GM23338 (cell line): ENCODE measurements around the gene RORB. TPM values are rescaled to one million over a fixed set of nuclear protein-coding genes. Genes with fewer than 3 reads are reported as not detected.

ENCODE experiments used
- ATAC-seq: fragments of 200-7000 bp; cut with Tn5 transposase; 3 replicates; pipeline ENCODE4 v1.9.1; 2020
- DNase-seq: peaks from one replicate; pipeline ENCODE4 v3.0.0-alpha.2; 2015; ENCODE audit warnings: low spot score
- H2AFZ ChIP-seq: fragments of 200-600 bp; sonication (generic); 2 replicates; pipeline ENCODE4 v1.8.0; 2016; ENCODE audit warnings: antibody characterized with exemption, mild to moderate bottlenecking, moderate library complexity
- H3F3A ChIP-seq: fragments of 200-600 bp; sonication (generic); replicated peaks from 2 replicates; pipeline ENCODE4 v1.8.0; 2017; ENCODE audit warnings: antibody characterized with exemption, mixed run types, low read depth
- H3K27ac ChIP-seq: fragments of 200-600 bp; sonication (generic); 2 replicates; pipeline ENCODE4 v1.6.1; 2016; ENCODE audit warnings: low read depth
- H3K27me3 ChIP-seq: fragments of 200-600 bp; sonication (generic); 2 replicates; pipeline ENCODE4 v1.8.0; 2016; ENCODE audit warnings: mild to moderate bottlenecking, mixed run types, moderate library complexity; ENCODE audit not compliant: insufficient read depth
- H3K36me3 ChIP-seq: fragments of 200-600 bp; sonication (generic); 2 replicates; pipeline ENCODE4 v1.8.0; 2016; ENCODE audit warnings: mild to moderate bottlenecking; ENCODE audit not compliant: insufficient read depth
- H3K4me1 ChIP-seq: fragments of 200-600 bp; sonication (generic); 2 replicates; pipeline ENCODE4 v1.8.0; 2016; ENCODE audit warnings: mild to moderate bottlenecking, moderate library complexity; ENCODE audit not compliant: insufficient read depth
- H3K4me2 ChIP-seq: fragments of 200-600 bp; sonication (generic); 2 replicates; pipeline ENCODE4 v1.7.1; 2017; ENCODE audit warnings: mixed run types
- H3K4me3 ChIP-seq: fragments of 200-600 bp; sonication (generic); 2 replicates; pipeline ENCODE4 v1.6.1; 2016; ENCODE audit warnings: mixed run types
- H3K79me2 ChIP-seq: fragments of 200-600 bp; sonication (generic); replicated peaks from 2 replicates; pipeline ENCODE4 v1.8.0; 2017; ENCODE audit warnings: mild to moderate bottlenecking; ENCODE audit not compliant: insufficient read depth
- H3K9me2 ChIP-seq: fragments of 200-600 bp; sonication (generic); 2 replicates; pipeline ENCODE4 v1.8.0; 2017; ENCODE audit not compliant: insufficient read depth
- H4K20me1 ChIP-seq: fragments of 200-600 bp; sonication (generic); replicated peaks from 2 replicates; pipeline ENCODE4 v1.8.0; 2017; ENCODE audit warnings: mild to moderate bottlenecking; ENCODE audit not compliant: insufficient read depth
- H3K27ac Mint-ChIP-seq: 2 replicates; pipeline ENCODE4 v1.8.0; 2020; ENCODE audit warnings: inconsistent platforms, mild to moderate bottlenecking, moderate library complexity, mixed read lengths
- H3K27me3 Mint-ChIP-seq: 3 replicates; pipeline ENCODE4 v1.8.0; 2022; ENCODE audit warnings: low read depth, mild to moderate bottlenecking, moderate library complexity, mixed read lengths, inconsistent platforms; ENCODE audit not compliant: insufficient read depth, poor library complexity
- H3K36me3 Mint-ChIP-seq: 3 replicates; pipeline ENCODE4 v1.8.0; 2021; ENCODE audit warnings: low read depth, mild to moderate bottlenecking, inconsistent platforms, moderate library complexity, mixed read lengths
- H3K4me1 Mint-ChIP-seq: 3 replicates; pipeline ENCODE4 v1.8.0; 2020; ENCODE audit warnings: mild to moderate bottlenecking, inconsistent platforms, mixed read lengths
- H3K4me3 Mint-ChIP-seq: 3 replicates; pipeline ENCODE4 v1.8.0; 2021; ENCODE audit warnings: moderate library complexity, mild to moderate bottlenecking, inconsistent platforms, mixed read lengths
- H3K9me3 Mint-ChIP-seq: 3 replicates; pipeline ENCODE4 v1.8.0; 2020; ENCODE audit warnings: moderate library complexity, mild to moderate bottlenecking, inconsistent platforms, mixed read lengths
- CTCF ChIP-seq, 2 experiments: fragments of 200-600 bp in 1 of 2; sonication (generic) in 1 of 2; conservative IDR thresholded peaks; 2 replicates each; pipeline versions ENCODE4 v1.5.1 to v1.6.1; 2016 to 2017; ENCODE audit warnings: antibody characterized with exemption in 2 of 2, low read depth in 2 of 2, mild to moderate bottlenecking in 2 of 2, moderate library complexity in 1 of 2
- ETS1 ChIP-seq: IDR thresholded peaks from 2 replicates; pipeline ENCODE4 v1.6.1; 2016; ENCODE audit warnings: antibody characterized with exemption
- EZH2phosphoT487 ChIP-seq: fragments of 200-600 bp; sonication (generic); IDR thresholded peaks from one replicate; pipeline ENCODE4 v1.8.1; 2018; ENCODE audit warnings: antibody characterized with exemption; ENCODE audit not compliant: unreplicated experiment
- NANOG ChIP-seq: IDR thresholded peaks from 2 replicates; pipeline ENCODE4 v1.6.1; 2016; ENCODE audit warnings: antibody characterized with exemption, borderline replicate concordance
- STAT1 ChIP-seq: IDR thresholded peaks from one replicate; pipeline ENCODE4 v1.6.1; 2016; ENCODE audit warnings: antibody characterized with exemption; ENCODE audit not compliant: unreplicated experiment
- ZNF331 ChIP-seq: fragments of 250-450 bp; sonication (Bioruptor Pico); IDR thresholded peaks from 2 replicates; pipeline ENCODE4 v1.5.0; 2020; ENCODE audit warnings: low read depth, mild to moderate bottlenecking, moderate library complexity
- ZNF462 ChIP-seq: fragments of 250-450 bp; sonication (Bioruptor Pico); IDR thresholded peaks from 2 replicates; pipeline ENCODE4 v1.5.0; 2020; ENCODE audit warnings: mild to moderate bottlenecking, moderate library complexity
- polyA plus RNA-seq: library from polyadenylated mRNA; unstranded; fragments of >200 nt; fragmentation: Nextera tagmentation; extraction: Ambion mirVana; gene quantifications from 2 replicates; pipeline ENCODE4 v1.2.1, GENCODE V29; 2016
- total RNA-seq: library from RNA; depleted of rRNA; stranded (reverse); fragments of >200 nt; shearing (Covaris generic); gene quantifications from 2 replicates; pipeline ENCODE4 v1.2.3, GENCODE V29; 2014

The RORB gene
- total and polyA plus RNA-seq, 2 experiments from 2014 or later = 1.2 to 4.5 TPM

DNA sequence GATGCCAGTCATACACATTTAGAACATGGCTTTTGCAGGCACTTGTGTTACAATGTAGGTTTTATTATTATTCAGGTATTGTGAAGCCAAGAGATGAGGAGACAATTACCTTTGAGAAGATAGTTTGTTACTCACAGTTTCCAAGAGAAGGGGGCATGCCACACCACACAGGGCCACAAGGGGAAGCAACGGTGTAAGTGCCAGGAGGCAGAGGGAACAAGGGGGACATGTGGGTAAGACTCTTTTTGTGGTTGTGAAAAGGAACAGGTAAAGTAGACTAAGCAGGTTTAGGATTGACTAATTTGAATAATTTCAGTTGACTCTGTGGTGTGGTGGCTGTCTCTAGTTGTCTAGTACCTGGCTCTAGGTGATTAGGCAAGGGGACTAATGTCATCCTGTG lies 199.4 kb downstream of the RORB start:
- DNase-seq = peak; percentile 41
- ATAC-seq = peak; percentile 75
- H3K27ac Mint-ChIP-seq = no peak overlapping the region

DNA sequence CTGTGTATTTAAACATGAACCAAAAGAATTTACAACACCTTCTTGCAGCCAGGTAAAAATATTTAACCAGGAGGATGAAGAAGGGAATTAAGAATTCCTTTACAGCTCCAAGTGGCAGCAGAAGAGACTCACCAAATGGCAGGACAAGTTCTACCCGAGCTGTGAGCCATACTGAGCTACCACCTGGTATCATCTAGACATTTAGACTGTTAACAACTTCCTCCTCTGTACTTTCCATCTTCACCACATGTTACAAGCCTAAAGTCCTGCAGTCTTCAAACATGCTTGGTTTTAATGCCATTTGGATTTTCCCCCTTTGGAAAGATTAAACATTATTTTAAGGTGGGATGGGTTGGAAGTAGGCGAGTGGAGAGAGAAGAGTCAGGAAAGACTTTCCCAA lies 200.4 kb downstream of the RORB start:
- no peak for TF ChIP-seq ZNF462 (CRISPR knock-in tag)
- no peak for TF ChIP-seq EZH2phosphoT487
- TF ChIP-seq NANOG = no peak
- no peak for TF ChIP-seq ZNF331 (CRISPR knock-in tag)
- no peak for TF ChIP-seq STAT1
- TF ChIP-seq CTCF (conservative IDR thresholded peaks at IDR 0.05; ENCODE audit: low read depth in 2 of 2) = no peak
- TF ChIP-seq ETS1 = no peak
- H3K79me2 ChIP-seq = no peaks in the 10 kb centered on the region
- Mint-ChIP-seq H3K27ac (no peak overlapping the region), H3K9me3 (no peaks in the 10 kb centered on the region), H3K36me3 (no peaks in the 10 kb centered on the region), H3K4me3 (no peak overlapping the region), H3K27me3 (no peaks in the 10 kb centered on the region), H3K4me1 (no peaks in the 10 kb centered on the region)
- no peak overlapping the region for H3K27ac ChIP-seq
- DNase-seq (no peak), ATAC-seq (no peak)
- no peaks in the 10 kb centered on the region for H3K4me1 ChIP-seq
- no peak overlapping the region for H3K4me3 ChIP-seq
- H2AFZ ChIP-seq = no peak overlapping the region
- H3K27me3 ChIP-seq = no peaks in the 10 kb centered on the region
- H3K36me3 ChIP-seq = no peaks in the 10 kb centered on the region
- H3F3A ChIP-seq = no peaks in the 10 kb centered on the region
- no peak overlapping the region for H3K4me2 ChIP-seq
- no peaks in the 10 kb centered on the region for H4K20me1 ChIP-seq
- H3K9me2 ChIP-seq = 0 out of 2 replicates have a peak, but pooled peaks cover 4% of the 10 kb centered on the region

More for the DNA sequence above, 199.4 kb downstream of the RORB start:
- Histone ChIP-seq H3K27ac (no peak overlapping the region), H4K20me1 (no peaks in the 10 kb centered on the region), H3K4me1 (no peaks in the 10 kb centered on the region), H3K9me2 (0 out of 2 replicates have a peak, but pooled peaks cover 4% of the 10 kb centered on the region), H3K79me2 (no peaks in the 10 kb centered on the region), H3K36me3 (no peaks in the 10 kb centered on the region), H3F3A (no peaks in the 10 kb centered on the region), H3K4me2 (no peak overlapping the region), H3K4me3 (no peak overlapping the region), H3K27me3 (no peaks in the 10 kb centered on the region), H2AFZ (no peak overlapping the region)
- no peaks in the 10 kb centered on the region for H3K4me1 Mint-ChIP-seq
- TF ChIP-seq ZNF331 (CRISPR knock-in tag) = no peak
- peak; percentile 49 to 57 for TF ChIP-seq CTCF (conservative IDR thresholded peaks at IDR 0.05; ENCODE audit: low read depth in 2 of 2)
- H3K4me3 Mint-ChIP-seq = no peak overlapping the region
- H3K27me3 Mint-ChIP-seq = peaks cover 2% of the 10 kb centered on the region
- no peaks in the 10 kb centered on the region for H3K36me3 Mint-ChIP-seq
- no peaks in the 10 kb centered on the region for H3K9me3 Mint-ChIP-seq
